Activated naive CD8-positive, alpha-beta T cell (primary cell): ENCODE results near the gene PRND.
"Not testable (repeated sequence)": the region's sequence is repeated elsewhere in the genome, so short reads cannot be mapped to it uniquely, and the experiment has no call there.

Experiments used
- H3K27ac Mint-ChIP-seq: one replicate; pipeline ENCODE4 v1.8.0; 2021; ENCODE audit warnings: mixed read lengths
- H3K27me3 Mint-ChIP-seq: one replicate; pipeline ENCODE4 v1.8.0; 2021; ENCODE audit warnings: mixed read lengths
- H3K36me3 Mint-ChIP-seq: one replicate; pipeline ENCODE4 v1.8.0; 2021; ENCODE audit warnings: mixed read lengths
- H3K4me1 Mint-ChIP-seq: one replicate; pipeline ENCODE4 v1.8.0; 2021; ENCODE audit warnings: low read depth, mixed read lengths
- H3K4me3 Mint-ChIP-seq: one replicate; pipeline ENCODE4 v1.8.0; 2021; ENCODE audit warnings: mild to moderate bottlenecking, mixed read lengths
- H3K9me3 Mint-ChIP-seq: one replicate; pipeline ENCODE4 v1.8.0; 2021; ENCODE audit warnings: low read depth, mixed read lengths

The PRND gene

DNA sequence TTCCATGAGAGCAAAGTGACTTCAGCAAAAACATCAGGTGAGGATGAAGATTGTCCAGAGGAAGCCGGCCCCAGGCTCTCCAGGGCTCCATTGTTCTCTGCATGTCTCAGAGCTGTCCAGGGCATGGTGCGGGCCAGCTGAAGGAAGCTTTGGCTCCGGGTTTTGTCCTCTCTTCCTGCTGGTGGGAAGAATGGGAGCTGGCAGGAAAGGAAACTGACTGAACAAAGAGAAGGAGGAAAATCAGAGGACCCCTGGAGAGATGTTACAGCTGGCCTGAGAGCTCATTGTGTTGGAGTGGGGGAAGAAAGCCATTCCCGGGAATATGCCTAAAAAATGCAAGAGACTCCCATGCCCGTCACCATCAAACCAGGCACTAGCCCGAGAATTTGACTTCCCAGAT lies 27.1 kb downstream of the PRND start:
- H3K27me3 Mint-ChIP-seq: peaks cover 5% of the 10 kb centered on the region
- no peaks in the 10 kb centered on the region for H3K36me3 Mint-ChIP-seq
- H3K4me3 Mint-ChIP-seq: no peak overlapping the region
- H3K27ac Mint-ChIP-seq: no peak overlapping the region
- peaks cover 6% of the 10 kb centered on the region for H3K9me3 Mint-ChIP-seq
- H3K4me1 Mint-ChIP-seq: no peaks in the 10 kb centered on the region

- no peaks in the 10 kb centered on the region for H3K36me3 Mint-ChIP-seq
- H3K27ac Mint-ChIP-seq: no peak overlapping the region
- H3K4me3 Mint-ChIP-seq: no peak overlapping the region
- H3K4me1 Mint-ChIP-seq: no peaks in the 10 kb centered on the region
- peaks cover 5% of the 10 kb centered on the region for H3K27me3 Mint-ChIP-seq
- peaks cover 6% of the 10 kb centered on the region for H3K9me3 Mint-ChIP-seq
Observed at GRCh38 chr20:4749326-4749725, 27.6 kb downstream of the PRND start.

DNA sequence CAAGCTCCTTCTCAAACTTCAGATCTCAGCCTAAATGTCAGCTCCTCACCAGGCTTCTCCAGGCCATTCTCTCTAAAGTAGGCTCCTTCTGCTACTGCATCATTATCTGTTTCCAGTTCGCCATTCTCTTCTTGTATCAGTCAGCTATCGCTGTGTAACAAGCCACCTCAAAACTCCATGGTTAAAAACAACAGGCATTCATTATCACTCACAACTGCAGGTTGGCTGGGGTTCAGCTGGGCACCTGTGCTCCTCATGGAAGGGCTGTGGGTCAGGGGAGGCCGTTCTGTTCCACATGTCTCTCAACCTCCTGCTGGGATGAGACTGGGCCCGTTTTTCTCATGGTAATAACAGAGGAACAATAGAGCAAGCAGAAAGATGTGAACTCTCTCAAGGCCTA lies 28.7 kb downstream of the PRND start:
- Mint-ChIP-seq H3K4me3 (no peak overlapping the region), H3K27me3 (peaks cover 5% of the 10 kb centered on the region), H3K36me3 (no peaks in the 10 kb centered on the region), H3K27ac (no peak overlapping the region), H3K9me3 (peaks cover 6% of the 10 kb centered on the region), H3K4me1 (no peaks in the 10 kb centered on the region)

GRCh38 chr20:4759100-4759884 lies 37.6 kb downstream of the PRND start:
- H3K4me3 Mint-ChIP-seq: peak overlapping the region; percentile 30
- not testable (repeated sequence) for H3K9me3 Mint-ChIP-seq, H3K27ac Mint-ChIP-seq, H3K27me3 Mint-ChIP-seq, H3K36me3 Mint-ChIP-seq, H3K4me1 Mint-ChIP-seq

- H3K27ac Mint-ChIP-seq: no peak overlapping the region
- H3K4me1 Mint-ChIP-seq: peaks cover 3% of the 10 kb centered on the region
- H3K9me3 Mint-ChIP-seq: no peaks in the 10 kb centered on the region
- no peaks in the 10 kb centered on the region for H3K36me3 Mint-ChIP-seq
- no peaks in the 10 kb centered on the region for H3K27me3 Mint-ChIP-seq
- no peak overlapping the region for H3K4me3 Mint-ChIP-seq
Observed at GRCh38 chr20:4763261-4763660, 41.6 kb downstream of the PRND start.

DNA sequence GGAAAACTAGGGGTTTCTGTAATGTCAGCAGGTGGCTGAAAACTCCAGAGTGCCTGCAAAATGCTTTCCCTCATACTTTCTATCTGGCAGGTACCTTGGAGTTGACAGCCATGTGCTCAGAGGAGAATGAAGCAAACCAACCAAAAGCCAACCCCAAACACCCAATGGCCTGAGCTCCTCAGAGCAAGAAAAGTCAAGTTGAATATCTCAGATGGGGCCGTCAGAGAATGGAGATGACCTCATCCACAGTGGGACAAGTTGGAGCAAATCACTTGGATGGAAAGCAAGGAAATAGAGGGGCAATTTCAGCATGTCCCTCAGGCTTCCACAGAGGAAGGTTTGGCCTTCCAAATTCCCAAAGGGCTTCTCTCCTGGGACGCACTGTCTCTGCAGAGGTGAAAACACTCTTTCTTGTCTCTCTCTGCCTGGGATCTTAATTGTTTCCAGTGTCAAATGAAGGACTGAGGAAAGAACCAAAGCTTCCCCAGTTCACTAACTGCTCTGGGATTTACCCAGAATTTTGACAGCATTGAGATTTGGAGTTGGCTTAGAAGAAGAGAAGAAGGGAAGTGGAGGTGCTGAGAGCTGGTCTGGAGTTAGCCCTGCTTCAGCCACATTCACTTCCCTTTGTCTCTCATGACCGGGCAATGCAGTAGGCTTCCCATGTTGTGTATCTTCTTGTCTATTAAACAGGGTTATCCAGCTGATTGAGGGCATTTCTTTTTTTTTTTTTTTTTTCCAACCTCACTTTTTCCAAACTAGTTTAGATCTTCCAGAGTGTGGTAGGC lies 42.2 kb downstream of the PRND start:
- Mint-ChIP-seq H3K27ac (no peak overlapping the region), H3K36me3 (no peaks in the 10 kb centered on the region), H3K27me3 (no peaks in the 10 kb centered on the region), H3K4me3 (no peak overlapping the region), H3K9me3 (no peaks in the 10 kb centered on the region), H3K4me1 (peaks cover 3% of the 10 kb centered on the region)

GRCh38 chr20:4764805-4765204 lies 43.1 kb downstream of the PRND start:
- H3K27me3 Mint-ChIP-seq: no peaks in the 10 kb centered on the region
- no peaks in the 10 kb centered on the region for H3K36me3 Mint-ChIP-seq
- no peak overlapping the region for H3K4me3 Mint-ChIP-seq
- H3K9me3 Mint-ChIP-seq: no peaks in the 10 kb centered on the region
- H3K4me1 Mint-ChIP-seq: peaks cover 3% of the 10 kb centered on the region
- H3K27ac Mint-ChIP-seq: no peak overlapping the region

DNA sequence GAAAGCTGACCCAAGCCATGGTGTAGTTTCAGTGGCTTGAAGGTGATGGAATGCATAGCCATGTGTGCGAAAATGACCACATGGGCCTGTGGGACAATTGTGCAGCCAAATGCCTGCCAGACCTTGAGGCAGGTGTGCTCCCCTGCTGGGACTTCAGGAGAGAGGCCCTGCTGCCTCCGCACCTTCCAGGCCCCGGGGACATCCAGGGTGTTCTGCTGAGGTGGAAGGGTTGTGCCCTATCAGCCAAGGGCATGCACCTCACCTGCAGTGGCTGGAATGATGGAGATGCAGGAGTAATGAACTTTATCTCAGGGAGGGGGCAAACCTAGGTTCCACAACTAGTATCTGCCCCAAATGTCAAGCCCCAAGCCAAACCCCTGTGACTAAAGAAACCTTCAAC lies 44.0 kb downstream of the PRND start:
- Mint-ChIP-seq H3K4me3 (no peak overlapping the region), H3K27ac (no peak overlapping the region), H3K36me3 (no peaks in the 10 kb centered on the region), H3K27me3 (no peaks in the 10 kb centered on the region), H3K9me3 (no peaks in the 10 kb centered on the region), H3K4me1 (peaks cover 3% of the 10 kb centered on the region)

GRCh38 chr20:4766631-4767030 lies 44.9 kb downstream of the PRND start:
- no peaks in the 10 kb centered on the region for H3K4me1 Mint-ChIP-seq
- H3K9me3 Mint-ChIP-seq: no peaks in the 10 kb centered on the region
- H3K27me3 Mint-ChIP-seq: no peaks in the 10 kb centered on the region
- H3K36me3 Mint-ChIP-seq: peaks cover 7% of the 10 kb centered on the region
- no peak overlapping the region for H3K4me3 Mint-ChIP-seq
- no peak overlapping the region for H3K27ac Mint-ChIP-seq

DNA sequence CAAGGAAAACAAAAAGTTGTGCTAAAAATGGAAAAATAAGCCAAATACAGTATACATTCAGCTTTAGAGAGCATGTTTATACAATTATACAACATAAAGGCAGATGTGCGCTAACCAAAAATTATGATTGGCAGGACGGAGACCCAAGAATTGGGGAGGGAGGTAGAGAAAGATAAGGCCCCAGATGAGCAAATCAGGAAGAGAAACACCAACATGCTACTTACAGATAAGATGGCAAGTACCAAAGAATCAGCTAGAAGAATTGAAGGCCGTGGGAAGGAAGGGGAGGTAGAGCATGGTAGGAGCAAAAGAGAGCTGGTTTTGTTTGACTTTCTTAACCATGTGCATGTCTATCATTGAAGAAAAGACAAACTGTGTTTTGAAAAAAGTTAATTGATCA lies 45.4 kb downstream of the PRND start:
- Mint-ChIP-seq H3K9me3 (peaks cover 2% of the 10 kb centered on the region), H3K27me3 (no peaks in the 10 kb centered on the region), H3K27ac (no peak overlapping the region), H3K36me3 (peaks cover 8% of the 10 kb centered on the region), H3K4me1 (no peaks in the 10 kb centered on the region), H3K4me3 (no peak overlapping the region)

GRCh38 chr20:4769328-4769727 lies 47.6 kb downstream of the PRND start:
- H3K9me3 Mint-ChIP-seq: peaks cover 4% of the 10 kb centered on the region
- peaks cover 15% of the 10 kb centered on the region for H3K36me3 Mint-ChIP-seq
- H3K4me3 Mint-ChIP-seq: no peak overlapping the region
- no peaks in the 10 kb centered on the region for H3K27me3 Mint-ChIP-seq
- no peaks in the 10 kb centered on the region for H3K4me1 Mint-ChIP-seq
- no peak overlapping the region for H3K27ac Mint-ChIP-seq

- H3K27ac Mint-ChIP-seq: no peak overlapping the region
- H3K36me3 Mint-ChIP-seq: peaks cover 15% of the 10 kb centered on the region
- no peaks in the 10 kb centered on the region for H3K4me1 Mint-ChIP-seq
- H3K9me3 Mint-ChIP-seq: peaks cover 4% of the 10 kb centered on the region
- no peak overlapping the region for H3K4me3 Mint-ChIP-seq
- no peaks in the 10 kb centered on the region for H3K27me3 Mint-ChIP-seq
Observed at GRCh38 chr20:4770026-4770425, 48.3 kb downstream of the PRND start.

GRCh38 chr20:4771004-4771403 lies 49.3 kb downstream of the PRND start:
- Mint-ChIP-seq H3K9me3 (peaks cover 4% of the 10 kb centered on the region), H3K36me3 (peaks cover 15% of the 10 kb centered on the region), H3K27ac (no peak overlapping the region), H3K27me3 (no peaks in the 10 kb centered on the region), H3K4me3 (no peak overlapping the region), H3K4me1 (no peaks in the 10 kb centered on the region)

GRCh38 chr20:4772132-4772531 lies 50.4 kb downstream of the PRND start:
- no peak overlapping the region for H3K4me3 Mint-ChIP-seq
- H3K27me3 Mint-ChIP-seq: no peaks in the 10 kb centered on the region
- H3K4me1 Mint-ChIP-seq: no peaks in the 10 kb centered on the region
- H3K9me3 Mint-ChIP-seq: peaks cover 4% of the 10 kb centered on the region
- no peak overlapping the region for H3K27ac Mint-ChIP-seq
- H3K36me3 Mint-ChIP-seq: peaks cover 15% of the 10 kb centered on the region

DNA sequence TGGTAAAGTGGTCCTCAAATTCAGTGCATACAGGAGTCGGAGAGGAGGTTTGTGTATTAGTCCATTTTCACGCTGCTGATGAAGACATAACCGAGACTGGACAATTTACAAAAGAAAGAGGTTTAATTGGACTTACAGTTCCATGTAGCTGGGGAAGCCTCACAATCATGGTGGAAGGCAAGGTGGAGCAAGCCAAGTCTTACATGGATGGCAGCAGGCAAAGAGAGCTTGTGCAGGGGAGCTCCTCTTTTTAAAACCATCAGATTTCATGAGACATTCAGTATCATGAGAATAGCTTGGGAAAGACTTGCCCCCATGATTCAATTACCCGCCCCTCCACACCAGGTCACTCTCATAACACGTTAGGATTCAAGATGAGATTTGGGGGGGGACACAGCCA lies 51.3 kb downstream of the PRND start:
- H3K4me1 Mint-ChIP-seq, H3K9me3 Mint-ChIP-seq, H3K27me3 Mint-ChIP-seq, H3K4me3 Mint-ChIP-seq: not testable (repeated sequence)
- Mint-ChIP-seq H3K27ac (peak overlapping the region; percentile 19), H3K36me3 (peaks cover 15% of the 10 kb centered on the region)

DNA sequence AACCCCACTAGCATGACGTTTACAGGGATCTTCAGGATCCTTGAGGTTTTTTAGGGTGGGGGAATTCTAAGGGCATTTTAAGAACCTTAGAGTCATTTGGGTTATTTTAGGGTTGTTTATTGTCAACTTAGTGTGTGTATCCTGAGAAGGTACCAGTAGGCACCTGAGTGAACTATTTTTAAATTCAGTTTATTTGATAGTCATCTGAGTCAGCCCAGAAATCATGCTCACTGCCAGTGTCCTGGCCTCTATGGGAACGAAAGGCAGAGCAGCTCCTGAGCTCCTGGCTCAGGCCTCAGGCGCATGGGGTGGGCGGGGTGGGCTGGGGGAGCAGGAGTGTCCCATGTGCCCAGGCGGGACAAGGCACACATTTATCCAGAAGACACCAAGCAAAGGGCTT lies 52.0 kb downstream of the PRND start:
- Mint-ChIP-seq H3K36me3 (peaks cover 15% of the 10 kb centered on the region), H3K9me3 (peaks cover 4% of the 10 kb centered on the region), H3K27me3 (no peaks in the 10 kb centered on the region), H3K27ac (no peak overlapping the region), H3K4me3 (no peak overlapping the region), H3K4me1 (no peaks in the 10 kb centered on the region)
